OCI-LY3 (cell line): Measurements from ENCODE around the gene FIBIN.

Source experiments
- CTCF ChIP-seq: fragments of 200-600, 300-600 bp; sonication (generic); IDR thresholded peaks from 2 replicates; pipeline ENCODE4 v1.5.1; 2014; ENCODE audit warnings: antibody characterized with exemption, low read length, low read depth
- EZH2phosphoT487 ChIP-seq: fragments of 200-600 bp; shearing (Covaris generic); IDR thresholded peaks from 2 replicates; pipeline ENCODE4 v1.6.1; 2018; ENCODE audit warnings: antibody characterized with exemption, mixed run types, low read depth

- TF ChIP-seq CTCF (no peak), EZH2phosphoT487 (no peak)
Observed at GRCh38 chr11:26950260-26950719, 43.6 kb upstream of the FIBIN start.
